Measurements from ENCODE around the gene RNASE2. TPM values are rescaled to one million over a fixed set of nuclear protein-coding genes. Genes with fewer than 3 reads are reported as not detected.

The RNASE2 gene
- total RNA-seq, 1 experiment from 2014 or later = not detected

Other genes starting within 250 kb of the RNASE2 start
- not detected in 2 replicates for gene EDDM3A, start 209.6 kb upstream of the RNASE2 start, total RNA-seq (2014; rRNA removed; shearing (Covaris generic); ENCODE audit: low replicate concordance)
- gene EDDM3B, start 187.1 kb upstream of the RNASE2 start, total RNA-seq (2014; rRNA removed; shearing (Covaris generic); ENCODE audit: low replicate concordance) = not detected in 2 replicates
- not detected in 2 replicates for gene RNASE6, start 174.2 kb upstream of the RNASE2 start, total RNA-seq (2014; rRNA removed; shearing (Covaris generic); ENCODE audit: low replicate concordance)
- gene RNASE1, start 152.6 kb upstream of the RNASE2 start, total RNA-seq (2014; rRNA removed; shearing (Covaris generic); ENCODE audit: low replicate concordance) = not detected in 2 replicates
- gene RNASE3, start 64.1 kb upstream of the RNASE2 start, total RNA-seq (2014; rRNA removed; shearing (Covaris generic); ENCODE audit: low replicate concordance) = not detected in 2 replicates
- 82.5 and 93.9 TPM in 2 replicates for gene METTL17, start 34.5 kb downstream of the RNASE2 start, total RNA-seq (2014; rRNA removed; shearing (Covaris generic); ENCODE audit: low replicate concordance)
- 0.27 TPM in 1 of 2 replicates, not detected in the other for gene SLC39A2, start 43.8 kb downstream of the RNASE2 start, total RNA-seq (2014; rRNA removed; shearing (Covaris generic); ENCODE audit: low replicate concordance)
- gene NDRG2, start 69.6 kb downstream of the RNASE2 start, total RNA-seq (2014; rRNA removed; shearing (Covaris generic); ENCODE audit: low replicate concordance) = 14.4 and 31.3 TPM in 2 replicates
- not detected in 2 replicates for gene TPPP2, start 74.7 kb downstream of the RNASE2 start, total RNA-seq (2014; rRNA removed; shearing (Covaris generic); ENCODE audit: low replicate concordance)
- not detected in 2 replicates for gene RNASE13, start 79.3 kb downstream of the RNASE2 start, total RNA-seq (2014; rRNA removed; shearing (Covaris generic); ENCODE audit: low replicate concordance)
- not detected in 2 replicates for gene RNASE7, start 86.9 kb downstream of the RNASE2 start, total RNA-seq (2014; rRNA removed; shearing (Covaris generic); ENCODE audit: low replicate concordance)
- gene RNASE8, start 102.3 kb downstream of the RNASE2 start, total RNA-seq (2014; rRNA removed; shearing (Covaris generic); ENCODE audit: low replicate concordance) = not detected in 2 replicates
- gene ARHGEF40, start 114.8 kb downstream of the RNASE2 start, total RNA-seq (2014; rRNA removed; shearing (Covaris generic); ENCODE audit: low replicate concordance) = 32.4 and 35.9 TPM in 2 replicates
- gene ZNF219, start 143.2 kb downstream of the RNASE2 start, total RNA-seq (2014; rRNA removed; shearing (Covaris generic); ENCODE audit: low replicate concordance) = 26.5 and 31.5 TPM in 2 replicates
- 0.20 TPM in 1 of 2 replicates, not detected in the other for gene TMEM253, start 145.6 kb downstream of the RNASE2 start, total RNA-seq (2014; rRNA removed; shearing (Covaris generic); ENCODE audit: low replicate concordance)
- not detected in 2 replicates for gene OR5AU1, start 200.6 kb downstream of the RNASE2 start, total RNA-seq (2014; rRNA removed; shearing (Covaris generic); ENCODE audit: low replicate concordance)

All from Caki2 (cell line).